Amygdala (tissue), 56 donors: ENCODE measurements around the gene TDRD3.
"Not testable (repeated sequence)": the region's sequence is repeated elsewhere in the genome, so short reads cannot be mapped to it uniquely, and the experiment has no call there.

ENCODE experiments used
- DNase-seq, 56 donors: peaks; one replicate each; lab custom pipeline; 2025; lab: John Stamatoyannopoulos, UW

TDRD3 gene

DNA sequence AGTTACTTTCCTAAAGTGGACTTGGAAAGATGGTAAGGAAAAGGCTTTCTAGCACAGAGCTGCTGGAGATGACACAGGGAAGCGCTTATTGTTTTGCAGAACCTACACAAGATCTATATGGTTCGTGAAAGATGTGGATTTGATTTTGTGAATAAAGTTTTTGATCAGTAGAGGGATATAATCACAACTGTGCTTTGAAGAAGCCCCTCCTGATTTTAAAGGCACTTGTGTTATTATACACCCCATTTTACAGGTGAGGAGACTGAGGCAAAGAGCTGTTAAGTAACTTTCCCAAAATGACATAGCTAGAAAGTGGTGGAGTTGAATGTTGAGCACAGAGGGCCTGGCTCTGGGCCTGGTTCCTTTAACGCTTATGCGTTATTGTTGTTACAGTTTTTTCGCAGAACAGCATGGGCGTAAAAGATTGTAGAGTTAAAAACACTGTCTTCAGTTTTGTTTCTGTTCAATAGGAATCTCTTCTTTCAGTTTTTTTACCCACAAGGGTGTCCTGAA, 1.4 kb downstream of the TDRD3 start:
- no peak for DNase-seq

DNA sequence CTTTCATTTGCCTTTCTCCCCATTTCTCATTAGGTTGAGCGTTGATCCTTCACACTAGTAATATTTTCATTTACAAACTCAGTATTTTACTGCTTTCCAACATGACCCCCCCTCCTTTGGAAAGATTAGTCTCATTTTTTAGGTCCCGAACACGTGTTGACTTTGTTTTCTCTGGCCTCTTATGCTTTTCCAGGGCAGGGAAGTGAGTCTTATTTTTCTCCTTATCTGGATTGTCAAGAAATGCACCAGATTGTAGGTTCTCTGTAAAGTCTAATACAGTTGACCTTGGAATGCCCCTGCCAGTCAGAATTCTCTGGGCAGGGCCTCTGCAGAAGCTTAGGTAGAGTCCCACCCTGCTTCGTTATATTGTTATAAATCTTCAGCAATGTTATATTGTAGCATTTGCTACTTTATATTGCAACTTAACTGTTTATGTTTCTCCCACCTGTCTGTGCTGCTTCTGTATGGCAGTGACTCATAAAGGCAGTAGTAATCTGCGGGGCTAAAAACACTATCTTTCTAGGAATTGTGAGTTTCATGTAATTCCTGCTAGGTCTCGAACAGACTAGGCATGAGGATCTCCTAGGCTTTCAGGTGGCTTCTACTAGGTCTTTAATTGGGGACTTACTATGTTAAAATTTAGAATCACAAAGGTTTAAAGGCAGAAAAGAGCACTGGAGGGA, 2.0 kb downstream of the TDRD3 start:
- DNase-seq: no peak

DNA sequence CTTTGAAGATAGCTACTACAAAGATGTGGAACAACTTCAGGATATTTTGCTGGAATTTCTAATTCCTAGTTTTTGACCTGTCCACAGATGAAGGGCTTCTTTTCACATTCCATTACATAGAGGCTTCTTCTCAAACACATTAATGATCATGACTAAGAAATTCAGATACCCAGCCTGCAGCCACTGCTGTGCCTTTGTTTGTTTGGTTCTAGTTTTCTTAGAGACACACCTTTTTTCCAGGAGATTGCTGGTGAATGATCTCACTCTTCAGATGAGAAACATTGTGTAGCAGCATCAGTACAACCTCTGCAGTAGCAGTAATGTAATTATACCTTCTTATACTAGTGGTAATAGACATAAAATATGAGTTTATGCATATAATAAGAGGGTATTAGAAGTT, 5.0 kb downstream of the TDRD3 start:
- DNase-seq: no peak

DNA sequence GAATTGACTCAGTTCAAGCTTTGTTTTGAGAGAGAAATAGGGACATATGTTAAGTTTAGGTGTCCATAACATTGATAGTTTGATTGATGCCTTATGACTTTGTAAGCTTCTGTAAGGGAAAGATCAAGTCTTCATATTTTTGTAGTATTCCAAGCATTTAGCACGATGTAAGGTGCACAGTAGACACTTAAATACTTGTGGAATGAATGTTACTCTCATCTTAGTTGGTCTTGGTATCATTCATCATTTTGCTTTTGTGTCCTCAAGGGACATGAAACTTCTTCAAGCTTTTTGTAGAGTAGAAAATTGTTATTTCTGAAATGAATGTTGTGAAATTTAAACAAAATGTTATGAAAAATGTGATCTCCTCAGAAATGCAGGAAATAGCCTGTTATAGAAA, 10.1 kb downstream of the TDRD3 start:
- DNase-seq: no peak

DNA sequence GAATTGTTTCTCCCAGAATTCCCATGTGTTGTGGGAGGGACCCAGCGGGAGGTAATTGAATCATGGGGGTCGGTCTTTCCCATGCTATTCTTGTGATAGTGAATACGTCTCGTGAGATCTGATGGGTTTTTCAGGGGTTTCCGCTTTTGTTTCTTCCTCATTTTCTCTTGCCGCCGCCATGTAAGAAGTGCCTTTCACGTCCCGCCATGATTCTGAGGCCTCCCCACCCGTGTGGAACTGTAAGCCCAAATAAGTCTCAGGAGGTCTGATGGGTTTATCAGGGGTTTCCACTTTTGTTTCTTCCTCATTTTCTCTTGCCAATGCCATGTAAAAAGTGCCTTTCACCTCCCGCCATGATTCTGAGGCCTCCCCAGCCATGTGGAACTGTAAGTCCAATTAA, 10.8 kb downstream of the TDRD3 start:
- DNase-seq: not testable (repeated sequence)

DNA sequence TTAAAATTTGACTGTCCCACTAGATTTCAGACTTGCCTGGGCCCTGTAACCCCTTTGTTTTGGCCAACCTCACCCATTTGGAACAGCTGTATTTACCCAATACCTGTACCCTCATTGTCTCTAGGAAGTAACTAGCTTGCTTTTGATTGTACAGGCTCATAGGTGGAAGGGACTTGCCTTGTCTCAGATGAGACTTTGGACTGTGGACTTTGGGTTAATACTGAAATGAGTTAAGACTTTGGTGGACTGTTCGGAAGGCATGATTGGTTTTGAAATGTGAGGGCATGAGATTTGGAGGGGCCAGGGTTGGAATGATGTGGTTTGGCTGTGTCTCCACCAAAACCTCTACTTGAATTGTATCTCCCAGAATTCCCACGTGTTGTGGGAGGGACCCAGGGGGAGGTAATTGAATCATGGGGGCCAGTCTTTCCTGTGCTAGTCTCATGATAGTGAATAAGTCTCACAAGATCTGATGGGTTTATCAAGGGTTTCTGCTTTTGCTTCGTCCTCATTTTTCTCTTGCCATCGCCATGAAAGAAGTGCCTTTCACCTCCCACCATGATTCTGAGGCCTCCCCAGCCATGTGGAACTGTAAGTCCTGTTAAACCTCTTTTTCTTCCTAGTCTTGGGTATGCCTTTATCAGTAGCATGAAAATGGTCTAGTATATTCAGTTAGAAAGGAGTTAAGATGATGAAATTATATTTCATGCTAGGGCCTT, 12.7 kb downstream of the TDRD3 start:
- DNase-seq: not testable (repeated sequence)

DNA sequence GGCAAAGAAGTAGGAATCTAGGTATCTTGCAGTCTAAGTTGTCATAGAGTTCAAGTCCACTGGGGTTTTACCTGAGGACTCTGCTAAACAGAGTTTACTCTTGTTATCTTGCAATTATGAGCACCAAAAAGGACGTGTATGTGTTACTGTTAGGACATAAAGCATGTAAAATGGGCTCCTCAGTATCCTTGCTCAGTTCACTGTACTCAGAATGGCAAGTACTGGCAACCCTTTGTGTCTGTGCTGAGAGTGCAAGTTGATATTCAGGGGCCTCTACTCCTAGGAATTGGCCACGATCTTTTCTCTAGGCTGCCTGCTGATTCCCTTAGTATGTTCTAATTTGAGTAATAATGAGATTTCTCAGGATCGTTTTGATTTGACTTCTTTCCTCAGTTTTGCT, 13.3 kb downstream of the TDRD3 start:
- no peak for DNase-seq

DNA sequence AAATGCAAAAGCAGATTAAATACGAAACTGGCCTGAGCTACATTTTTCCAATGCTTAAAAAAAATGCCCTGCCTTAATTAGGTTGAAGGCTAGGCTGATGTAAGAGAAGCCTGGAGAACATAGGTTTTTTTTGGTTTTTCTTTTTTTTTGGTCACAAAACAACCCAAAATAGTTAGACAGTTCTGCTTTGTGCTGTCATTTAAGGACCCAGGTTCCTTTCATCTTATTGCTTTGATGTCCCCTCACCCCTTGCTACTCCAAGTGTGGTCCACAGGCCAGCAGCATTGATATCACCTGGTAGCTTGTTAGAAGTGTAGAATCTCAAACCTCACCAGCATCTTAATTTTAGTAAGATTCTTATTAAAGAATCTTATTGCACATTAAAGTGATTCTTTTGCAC, 14.4 kb downstream of the TDRD3 start:
- DNase-seq: no peak

DNA sequence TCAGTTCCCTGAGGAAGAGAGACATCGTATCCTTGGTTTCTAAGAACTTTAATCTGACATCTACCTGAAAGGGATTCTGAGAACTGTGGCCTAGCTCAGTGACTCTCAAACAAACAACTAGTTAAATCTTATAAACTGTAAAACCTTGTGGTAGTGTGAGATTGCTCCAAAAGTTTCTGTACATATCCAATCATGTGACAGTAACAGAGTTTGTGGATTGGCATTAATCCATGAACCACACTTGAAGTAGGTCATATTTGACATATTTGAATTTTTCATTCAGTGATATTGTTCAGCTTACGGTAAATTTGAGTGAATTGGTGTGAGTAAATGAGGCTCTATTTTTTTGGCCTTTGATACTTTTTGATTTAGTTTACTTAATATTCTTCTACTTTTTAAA, 15.0 kb downstream of the TDRD3 start:
- DNase-seq: no peak

DNA sequence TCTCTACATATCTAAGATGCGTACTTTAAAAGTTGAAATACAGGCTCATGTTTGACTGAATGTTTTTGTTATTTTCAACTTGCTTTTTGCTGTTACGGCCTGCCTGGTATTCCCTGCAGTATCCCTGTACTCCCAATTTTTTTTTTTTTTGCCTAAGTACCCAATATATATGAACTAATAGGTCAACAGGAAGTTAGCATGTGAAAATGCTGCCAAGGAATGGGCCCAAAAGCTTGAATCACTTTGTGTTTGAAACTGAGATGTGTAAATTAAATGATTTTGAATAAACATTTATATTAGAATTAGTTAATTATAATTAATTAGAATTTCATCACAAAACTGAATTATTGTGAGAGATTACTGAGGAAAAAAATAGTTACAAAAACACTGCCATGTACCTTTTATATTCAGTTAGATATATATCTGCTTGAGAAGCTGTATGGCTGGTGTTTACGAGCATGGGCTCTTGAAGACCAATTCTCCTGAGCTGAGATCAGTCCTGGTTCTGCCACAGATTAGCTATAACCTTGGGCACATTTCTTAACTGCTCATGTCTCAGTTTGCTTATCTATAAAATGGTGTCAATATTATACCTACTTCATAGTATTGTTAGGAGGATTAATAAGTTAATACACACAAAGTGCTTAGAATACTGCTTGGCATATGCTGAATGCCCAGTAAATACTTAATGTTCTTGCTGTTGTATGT, 16.0 kb downstream of the TDRD3 start:
- DNase-seq: no peak

DNA sequence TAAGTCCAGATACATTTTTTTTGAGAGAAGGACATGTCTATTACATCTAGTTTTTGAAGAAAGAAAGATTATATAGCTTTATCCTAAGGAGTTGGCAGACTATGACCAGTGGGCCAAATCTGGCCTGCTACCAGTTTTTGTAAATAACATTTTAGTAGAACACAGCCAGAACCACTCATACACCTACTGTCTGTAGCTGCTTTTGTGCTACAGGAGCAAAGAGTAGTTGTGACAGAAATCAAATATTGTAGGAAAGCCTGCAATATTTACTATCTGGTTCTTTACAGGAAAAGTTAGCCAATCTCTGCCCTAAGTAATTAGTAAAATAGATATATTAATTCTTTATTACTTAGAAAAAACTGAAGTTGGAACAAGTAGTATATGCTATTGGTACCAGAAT, 17.2 kb downstream of the TDRD3 start:
- no peak for DNase-seq

DNA sequence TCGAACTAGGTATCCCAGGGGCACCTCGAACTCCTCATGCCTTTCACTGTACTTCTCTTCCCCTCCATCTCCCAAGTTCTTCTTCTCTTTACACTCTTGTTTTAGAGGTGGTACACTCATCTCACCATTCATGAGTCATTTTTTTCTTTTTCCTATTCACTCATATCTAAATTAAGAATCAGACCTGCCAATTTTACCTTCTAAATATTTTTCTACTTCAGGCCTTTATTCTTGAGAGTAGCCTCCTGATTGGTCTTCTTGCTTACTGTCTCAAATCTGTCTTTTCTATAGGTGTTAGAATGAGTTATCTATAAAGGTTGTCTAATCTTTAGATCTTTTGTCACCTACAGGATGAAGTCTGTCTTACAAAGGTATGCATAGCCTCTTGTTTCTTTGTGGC, 20.7 kb downstream of the TDRD3 start:
- no peak for DNase-seq

DNA sequence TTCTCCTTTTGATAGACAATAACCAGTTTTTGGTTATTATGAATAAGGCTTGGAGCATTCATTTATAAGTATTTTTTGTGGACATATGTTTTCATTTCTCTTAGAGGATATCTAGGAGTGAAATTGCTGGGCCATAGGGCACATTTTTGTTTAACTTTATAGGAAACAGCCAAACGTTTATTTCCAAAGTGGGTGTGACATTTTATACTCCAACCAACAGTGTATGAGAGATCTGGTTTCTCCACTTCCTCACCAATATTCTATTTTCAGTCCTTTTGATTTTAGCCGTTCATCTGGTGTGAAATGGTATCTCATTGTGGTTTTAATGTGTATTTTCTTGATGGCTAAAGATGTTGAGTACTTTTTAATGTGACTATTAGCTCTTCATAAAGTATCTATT, 21.9 kb downstream of the TDRD3 start:
- no peak for DNase-seq

DNA sequence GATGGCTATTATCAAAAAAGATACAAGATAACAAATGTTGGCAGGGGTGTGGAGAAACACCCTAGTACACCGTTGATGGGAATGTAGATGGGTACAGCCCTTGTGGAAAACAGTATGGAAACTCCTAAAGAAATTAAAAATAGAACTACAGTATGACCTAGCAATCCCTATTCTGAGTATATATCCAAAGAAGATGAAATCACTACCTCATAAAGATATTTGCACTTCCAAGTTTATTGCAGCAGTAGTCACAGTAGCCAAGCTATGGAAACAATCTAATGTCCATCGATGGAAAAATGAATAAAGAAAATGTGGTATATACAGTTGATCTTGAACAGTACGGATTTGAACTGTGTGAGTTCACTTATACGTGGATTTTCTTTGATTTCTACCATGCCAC, 28.3 kb downstream of the TDRD3 start:
- no peak for DNase-seq

DNA sequence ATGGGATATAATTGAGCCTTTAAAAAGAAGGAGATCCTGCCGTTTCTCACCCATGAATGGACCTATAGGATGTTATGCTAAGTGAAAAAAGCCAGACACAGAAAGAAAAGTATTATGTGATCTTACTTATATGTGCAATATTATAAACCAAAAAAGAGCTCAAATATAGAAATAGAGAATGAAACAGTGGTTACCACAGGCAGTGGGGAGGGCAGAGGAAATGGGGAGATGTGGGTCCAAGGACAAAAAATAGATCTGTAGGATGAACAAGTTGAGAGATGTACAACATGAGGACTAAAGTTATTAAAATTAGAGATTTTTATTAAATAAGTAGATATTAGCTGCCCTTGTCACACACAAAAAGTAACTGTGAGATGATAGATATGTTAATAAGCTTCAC, 29.1 kb downstream of the TDRD3 start:
- no peak for DNase-seq

DNA sequence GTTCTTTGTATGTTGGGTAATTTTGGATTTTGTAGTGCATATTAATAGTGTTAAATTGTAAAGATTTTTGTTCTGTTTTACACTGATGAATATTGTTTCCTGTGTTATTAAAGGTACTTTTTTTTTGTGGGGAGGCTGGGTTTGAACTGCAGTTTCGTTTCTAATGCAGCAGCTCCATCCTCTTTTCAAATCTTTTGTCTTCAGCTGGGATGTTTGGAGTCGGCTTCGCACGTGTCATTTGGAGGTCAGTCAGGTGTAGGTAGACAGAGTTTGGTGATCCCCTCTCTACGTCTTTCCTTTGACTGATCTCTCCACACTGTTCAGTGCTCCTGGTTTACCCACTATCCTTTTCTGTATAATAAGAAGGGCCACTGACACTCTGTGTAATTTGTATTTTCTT, 30.3 kb downstream of the TDRD3 start:
- no peak for DNase-seq

DNA sequence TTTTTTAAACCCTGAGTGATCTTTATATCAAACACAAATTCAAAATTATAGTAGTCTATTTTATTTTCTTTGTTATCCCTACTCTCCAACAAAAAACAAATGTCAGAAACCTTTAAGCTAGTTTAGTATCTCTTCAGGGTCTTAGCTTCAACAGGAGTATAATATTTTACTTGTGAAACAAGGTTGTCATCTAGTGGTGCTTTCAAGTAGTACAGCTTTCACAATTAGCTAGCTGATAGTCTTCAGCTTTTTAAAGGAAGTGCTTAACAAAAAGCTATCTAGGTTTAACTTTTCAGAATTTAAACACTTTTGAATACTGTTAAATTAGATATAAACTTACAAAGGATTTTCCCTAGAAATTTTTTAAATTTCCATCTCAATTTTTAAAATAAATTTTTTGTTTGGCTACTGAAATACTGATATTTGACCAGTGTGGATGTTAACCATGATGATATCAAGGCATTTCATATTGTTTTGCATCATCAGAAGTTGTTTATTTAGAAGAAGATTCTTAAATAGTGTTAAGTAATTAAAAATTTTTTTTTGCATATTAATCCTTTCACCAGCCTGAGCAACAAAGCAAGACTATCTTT, 34.2 kb downstream of the TDRD3 start:
- peak in 1 of 56 donors; percentile 51 for DNase-seq

DNA sequence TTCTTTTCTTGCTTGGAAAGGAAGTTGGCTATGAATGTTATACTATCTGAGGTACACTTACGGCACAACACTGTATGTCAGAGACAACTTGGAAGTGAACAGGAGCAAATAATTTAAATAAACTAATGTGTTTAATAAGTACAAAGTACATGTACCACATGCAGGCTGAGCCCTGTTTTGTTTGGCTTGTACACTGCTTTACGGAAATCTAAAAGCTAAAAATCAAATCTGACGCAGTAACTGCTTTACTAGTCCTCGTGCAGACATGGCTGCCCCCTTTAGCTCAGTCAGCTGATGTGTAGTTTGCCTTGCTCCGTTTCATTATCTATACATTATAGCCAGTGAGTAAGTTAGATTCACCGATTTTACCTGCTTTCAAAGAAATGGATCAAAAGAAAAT, 36.5 kb downstream of the TDRD3 start:
- DNase-seq: no peak

DNA sequence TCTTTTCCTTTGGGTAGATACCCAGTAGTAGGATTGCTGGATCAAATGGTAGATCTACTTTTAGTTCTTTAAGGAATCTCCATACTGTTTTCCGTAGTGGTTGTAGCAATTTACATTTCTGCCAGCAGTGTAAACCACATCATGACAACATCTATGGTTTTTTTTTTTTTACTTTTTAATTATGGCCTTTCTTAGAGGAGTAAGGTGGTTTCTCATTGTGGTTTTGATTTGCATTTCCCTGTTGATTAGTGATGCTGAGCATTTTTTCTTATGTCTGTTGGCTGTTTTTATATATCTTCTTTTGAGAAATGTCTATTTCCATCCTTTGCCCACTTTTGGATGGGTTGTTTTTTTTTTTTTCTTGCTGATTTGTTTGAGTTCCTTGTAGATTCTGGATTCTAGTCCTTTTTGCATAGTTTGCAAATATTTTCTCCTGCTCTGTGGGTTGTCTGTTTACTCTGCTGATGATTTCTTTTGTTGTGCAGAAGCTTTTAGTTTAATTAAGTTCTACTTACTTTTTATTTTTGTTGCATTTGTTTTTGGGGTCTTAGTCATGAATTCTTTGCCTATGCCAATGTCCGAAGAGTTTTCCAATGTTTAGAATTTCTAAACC, 38.8 kb downstream of the TDRD3 start:
- no peak for DNase-seq

DNA sequence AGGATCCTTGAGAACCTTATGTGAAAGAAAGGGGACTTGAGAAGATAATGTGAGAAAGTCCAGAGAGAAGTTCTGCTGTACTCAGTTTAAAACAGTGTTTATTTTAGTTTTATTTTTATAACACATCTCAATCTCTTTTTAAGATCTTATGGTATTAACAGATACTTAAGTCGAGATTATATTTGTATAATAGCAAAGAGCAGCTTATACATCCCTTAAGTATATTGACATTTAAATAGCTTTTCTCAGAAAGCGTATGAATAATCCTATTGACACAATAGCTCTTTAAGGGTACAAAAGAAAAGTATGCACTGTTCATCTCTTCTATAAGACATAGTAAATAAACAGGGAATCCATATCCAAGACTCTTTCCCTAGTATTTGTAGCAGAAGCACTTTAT, 42.2 kb downstream of the TDRD3 start:
- no peak for DNase-seq

DNA sequence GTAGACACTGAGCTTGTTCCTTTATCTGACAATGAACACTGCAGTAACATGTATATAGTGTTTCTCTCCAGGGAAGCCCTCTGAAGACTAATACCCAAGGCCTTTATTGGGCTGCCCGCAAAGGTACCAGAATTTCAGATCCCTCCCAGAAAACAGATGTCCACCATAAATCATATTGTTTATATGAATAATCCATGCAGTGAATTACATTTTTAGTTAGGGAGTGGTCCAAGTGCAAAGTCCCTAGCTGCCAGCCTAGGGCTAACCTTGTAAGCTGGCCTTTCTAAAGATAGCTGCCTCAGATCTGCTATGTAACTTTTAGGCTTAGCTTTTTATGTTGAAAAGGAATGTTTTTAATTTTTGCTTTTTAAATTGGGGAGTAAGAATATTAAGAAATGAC, 44.7 kb downstream of the TDRD3 start:
- DNase-seq: no peak
